OCI-LY1 (cell line): Measurements from ENCODE around the gene PLXND1.

ENCODE experiments used
- CTCF ChIP-seq: fragments of 200-600 bp; sonication (generic), shearing (Covaris generic); IDR thresholded peaks from 2 replicates; pipeline ENCODE4 v1.5.1; 2017; ENCODE audit warnings: mild to moderate bottlenecking, antibody characterized with exemption, low read length, moderate library complexity, mixed read lengths
- EZH2 ChIP-seq: fragments of 200-600 bp; sonication (generic), shearing (Covaris generic); IDR thresholded peaks from 2 replicates; pipeline ENCODE4 v1.8.0; 2017; ENCODE audit warnings: borderline replicate concordance, mixed run types, mild to moderate bottlenecking, antibody characterized with exemption, low read length, moderate library complexity, mixed read lengths

GRCh38 chr3:129635656-129636055, 29.2 kb upstream of the PLXND1 start:
- TF ChIP-seq EZH2 (no peak), CTCF (no peak)
